ENCODE results near the gene PSMD14. TPM values are rescaled to one million over a fixed set of nuclear protein-coding genes. Genes with fewer than 3 reads are reported as not detected.

PSMD14 gene
- total RNA-seq, 2 experiments from 2014 or later: 49.2 to 84.3 TPM

DNA sequence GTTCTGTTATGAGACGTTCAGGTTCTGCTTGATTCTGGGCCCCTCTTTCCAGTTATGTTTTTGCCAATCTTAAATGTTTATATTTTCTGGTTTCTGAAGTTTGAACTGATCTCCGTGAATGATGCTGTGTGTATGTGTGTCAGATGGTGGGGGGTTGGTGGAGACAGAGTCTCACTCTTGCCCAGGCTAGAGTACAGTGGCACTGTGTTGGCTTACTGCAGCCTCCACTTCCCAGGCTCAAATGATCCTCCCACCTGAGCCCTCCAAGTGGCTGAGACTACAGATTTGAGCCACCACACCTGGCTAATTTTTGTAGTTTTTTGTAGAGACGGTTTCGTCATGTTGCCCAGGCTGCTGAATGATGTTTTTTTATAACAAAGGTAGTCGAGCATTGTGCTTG lies 45.9 kb downstream of the PSMD14 start:
- Histone ChIP-seq H3K27ac (ENCODE audit: low read depth, low read length, poor library complexity, severe bottlenecking) (no peak overlapping the region), H3K9me3 (ENCODE audit: low read length) (0 out of 2 replicates have a peak, but pooled peaks cover 9% of the 10 kb centered on the region), H3K79me2 (ENCODE audit: insufficient read depth, low read depth, low read length) (peaks cover 86% of the 10 kb centered on the region), H3K9me2 (ENCODE audit: insufficient read depth, low read length) (no peaks in the 10 kb centered on the region), H4K20me1 (ENCODE audit: insufficient read depth, low read length) (peaks cover 21% of the 10 kb centered on the region; the same call in 1 of the 2 replicates), H2AFZ (ENCODE audit: low read length) (no peak overlapping the region), H3K4me3 (ENCODE audit: low read depth, low read length, poor library complexity, severe bottlenecking) (no peak overlapping the region), H3K4me1 (ENCODE audit: insufficient read depth, low read length, poor library complexity, severe bottlenecking) (peaks cover 5% of the 10 kb centered on the region), H3K36me3 (ENCODE audit: insufficient read depth, low read length) (peaks cover 24% of the 10 kb centered on the region), H3K4me2 (ENCODE audit: low read length) (no peak overlapping the region)
- intact Hi-C loops (cut with micrococcal nuclease; ENCODE audit: unreplicated experiment): no loop called here
- POLR2A ChIA-PET: no interaction called here
- BruUV-seq (replicated peaks): no TSS peak
- TF ChIP-seq, protein P1, sequence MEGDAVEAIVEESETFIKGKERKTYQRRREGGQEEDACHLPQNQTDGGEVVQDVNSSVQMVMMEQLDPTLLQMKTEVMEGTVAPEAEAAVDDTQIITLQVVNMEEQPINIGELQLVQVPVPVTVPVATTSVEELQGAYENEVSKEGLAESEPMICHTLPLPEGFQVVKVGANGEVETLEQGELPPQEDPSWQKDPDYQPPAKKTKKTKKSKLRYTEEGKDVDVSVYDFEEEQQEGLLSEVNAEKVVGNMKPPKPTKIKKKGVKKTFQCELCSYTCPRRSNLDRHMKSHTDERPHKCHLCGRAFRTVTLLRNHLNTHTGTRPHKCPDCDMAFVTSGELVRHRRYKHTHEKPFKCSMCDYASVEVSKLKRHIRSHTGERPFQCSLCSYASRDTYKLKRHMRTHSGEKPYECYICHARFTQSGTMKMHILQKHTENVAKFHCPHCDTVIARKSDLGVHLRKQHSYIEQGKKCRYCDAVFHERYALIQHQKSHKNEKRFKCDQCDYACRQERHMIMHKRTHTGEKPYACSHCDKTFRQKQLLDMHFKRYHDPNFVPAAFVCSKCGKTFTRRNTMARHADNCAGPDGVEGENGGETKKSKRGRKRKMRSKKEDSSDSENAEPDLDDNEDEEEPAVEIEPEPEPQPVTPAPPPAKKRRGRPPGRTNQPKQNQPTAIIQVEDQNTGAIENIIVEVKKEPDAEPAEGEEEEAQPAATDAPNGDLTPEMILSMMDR (conservative IDR thresholded peaks at IDR 0.05; ENCODE audit: low read length): no peak
- TF ChIP-seq EZH2phosphoT487 (IDR thresholded peaks at IDR 0.05; ENCODE audit: borderline replicate concordance, low read depth, low read length): no peak
- no peak for DNase-seq (ENCODE audit: low spot score)
- CTCF ChIA-PET (ENCODE audit: unreplicated experiment): no interaction called here

DNA sequence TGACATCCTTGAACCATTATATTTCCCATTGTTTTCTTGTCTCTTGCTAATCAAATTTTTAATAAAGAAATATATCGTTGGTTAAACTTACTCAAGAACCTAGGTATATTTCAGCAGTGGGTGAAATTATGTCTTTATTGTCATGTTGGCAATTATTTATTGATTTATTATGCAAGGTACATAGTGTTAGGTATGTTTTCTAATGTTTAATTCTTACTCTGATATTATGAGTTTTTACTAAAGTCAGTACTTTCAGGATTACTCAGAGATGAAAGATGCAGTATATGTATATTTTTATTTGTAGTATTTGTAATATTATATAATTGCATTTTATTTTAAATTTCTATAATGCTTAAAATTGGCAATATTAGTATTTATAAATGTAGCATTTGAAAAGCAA lies 46.9 kb downstream of the PSMD14 start:
- ChIA-PET POLR2A (interaction anchor here (1.1 kb wide), 1 partner anchor 19 kb away, joined by 3 read pairs; no protein-coding TSS in a partner anchor), CTCF (ENCODE audit: unreplicated experiment) (no interaction called here)
- TF ChIP-seq, protein P1 (conservative IDR thresholded peaks at IDR 0.05; ENCODE audit: low read length): no peak
- TF ChIP-seq EZH2phosphoT487 (IDR thresholded peaks at IDR 0.05; ENCODE audit: borderline replicate concordance, low read depth, low read length): no peak
- 0 out of 2 replicates have a peak, but pooled peaks cover 13% of the 10 kb centered on the region for H3K9me3 ChIP-seq (ENCODE audit: low read length)
- H3K36me3 ChIP-seq (ENCODE audit: insufficient read depth, low read length): peaks cover 27% of the 10 kb centered on the region
- H3K4me2 ChIP-seq (ENCODE audit: low read length): no peak overlapping the region
- no peak overlapping the region for H2AFZ ChIP-seq (ENCODE audit: low read length)
- peaks cover 85% of the 10 kb centered on the region for H3K79me2 ChIP-seq (ENCODE audit: insufficient read depth, low read depth, low read length)
- no TSS peak for BruUV-seq (replicated peaks)
- peaks cover 13% of the 10 kb centered on the region; the same call in 1 of the 2 replicates for H4K20me1 ChIP-seq (ENCODE audit: insufficient read depth, low read length)
- no peaks in the 10 kb centered on the region for H3K9me2 ChIP-seq (ENCODE audit: insufficient read depth, low read length)
- H3K4me3 ChIP-seq (ENCODE audit: low read depth, low read length, poor library complexity, severe bottlenecking): no peak overlapping the region
- intact Hi-C loops (cut with micrococcal nuclease; ENCODE audit: unreplicated experiment): no loop called here
- H3K27ac ChIP-seq (ENCODE audit: low read depth, low read length, poor library complexity, severe bottlenecking): no peak overlapping the region
- no peak for DNase-seq (ENCODE audit: low spot score)
- H3K4me1 ChIP-seq (ENCODE audit: insufficient read depth, low read length, poor library complexity, severe bottlenecking): peaks cover 5% of the 10 kb centered on the region

DNA sequence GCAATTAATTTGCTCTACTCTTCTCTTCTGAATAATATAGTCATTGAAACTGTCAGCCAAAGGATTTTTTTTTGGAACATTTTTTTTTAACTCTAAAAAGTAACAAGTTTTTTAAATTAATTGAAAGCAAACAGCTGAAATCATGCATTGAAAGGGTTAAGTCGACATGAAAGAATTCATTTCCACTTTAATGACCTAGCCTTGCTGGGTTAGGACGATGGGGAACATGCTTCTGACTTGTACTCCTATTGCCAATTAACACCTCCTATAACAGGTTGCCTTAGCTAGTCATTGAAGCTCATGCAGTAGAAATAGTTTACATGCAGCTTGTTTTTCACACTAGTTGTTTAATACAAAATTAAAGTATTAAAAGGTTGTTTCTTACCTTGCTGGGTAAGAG lies 47.8 kb downstream of the PSMD14 start:
- Histone ChIP-seq H3K9me2 (ENCODE audit: insufficient read depth, low read length) (no peaks in the 10 kb centered on the region), H2AFZ (ENCODE audit: low read length) (no peak overlapping the region), H3K27ac (ENCODE audit: low read depth, low read length, poor library complexity, severe bottlenecking) (no peak overlapping the region), H3K9me3 (ENCODE audit: low read length) (peaks cover 17% of the 10 kb centered on the region; the same call in 1 of the 2 replicates), H4K20me1 (ENCODE audit: insufficient read depth, low read length) (peaks cover 13% of the 10 kb centered on the region; the same call in 1 of the 2 replicates), H3K4me1 (ENCODE audit: insufficient read depth, low read length, poor library complexity, severe bottlenecking) (peaks cover 5% of the 10 kb centered on the region), H3K4me3 (ENCODE audit: low read depth, low read length, poor library complexity, severe bottlenecking) (no peak overlapping the region), H3K79me2 (ENCODE audit: insufficient read depth, low read depth, low read length) (peaks cover 80% of the 10 kb centered on the region), H3K4me2 (ENCODE audit: low read length) (no peak overlapping the region), H3K36me3 (ENCODE audit: insufficient read depth, low read length) (peaks cover 34% of the 10 kb centered on the region)
- intact Hi-C loops (cut with micrococcal nuclease; ENCODE audit: unreplicated experiment): no loop called here
- DNase-seq (ENCODE audit: low spot score): no peak
- TF ChIP-seq, protein P1 (conservative IDR thresholded peaks at IDR 0.05; ENCODE audit: low read length): no peak
- no peak for TF ChIP-seq EZH2phosphoT487 (IDR thresholded peaks at IDR 0.05; ENCODE audit: borderline replicate concordance, low read depth, low read length)
- POLR2A ChIA-PET: interaction anchor here (0.5 to 1.1 kb wide), 3 partner anchors 19 to 619 kb away, joined by 3 read pairs; no protein-coding TSS in a partner anchor
- BruUV-seq (replicated peaks): no TSS peak
- CTCF ChIA-PET (ENCODE audit: unreplicated experiment): no interaction called here
